22Rv1 (cell line): ENCODE measurements around the gene UBTF.

Source experiments
- H3K27ac ChIP-seq: fragments of 450-650 bp; 2 replicates; pipeline ENCODE4 v1.5.1; 2017
- ZFX ChIP-seq: fragments of 450-650 bp; IDR thresholded peaks from 2 replicates; pipeline ENCODE4 v1.6.1; 2017; ENCODE audit warnings: antibody characterized with exemption, borderline replicate concordance
- TF ChIP-seq, protein P1 (sequence below): fragments of 450-650 bp; IDR thresholded peaks from 2 replicates; pipeline ENCODE4 v1.5.1; 2017; ENCODE audit warnings: mild to moderate bottlenecking

UBTF gene, protein sequence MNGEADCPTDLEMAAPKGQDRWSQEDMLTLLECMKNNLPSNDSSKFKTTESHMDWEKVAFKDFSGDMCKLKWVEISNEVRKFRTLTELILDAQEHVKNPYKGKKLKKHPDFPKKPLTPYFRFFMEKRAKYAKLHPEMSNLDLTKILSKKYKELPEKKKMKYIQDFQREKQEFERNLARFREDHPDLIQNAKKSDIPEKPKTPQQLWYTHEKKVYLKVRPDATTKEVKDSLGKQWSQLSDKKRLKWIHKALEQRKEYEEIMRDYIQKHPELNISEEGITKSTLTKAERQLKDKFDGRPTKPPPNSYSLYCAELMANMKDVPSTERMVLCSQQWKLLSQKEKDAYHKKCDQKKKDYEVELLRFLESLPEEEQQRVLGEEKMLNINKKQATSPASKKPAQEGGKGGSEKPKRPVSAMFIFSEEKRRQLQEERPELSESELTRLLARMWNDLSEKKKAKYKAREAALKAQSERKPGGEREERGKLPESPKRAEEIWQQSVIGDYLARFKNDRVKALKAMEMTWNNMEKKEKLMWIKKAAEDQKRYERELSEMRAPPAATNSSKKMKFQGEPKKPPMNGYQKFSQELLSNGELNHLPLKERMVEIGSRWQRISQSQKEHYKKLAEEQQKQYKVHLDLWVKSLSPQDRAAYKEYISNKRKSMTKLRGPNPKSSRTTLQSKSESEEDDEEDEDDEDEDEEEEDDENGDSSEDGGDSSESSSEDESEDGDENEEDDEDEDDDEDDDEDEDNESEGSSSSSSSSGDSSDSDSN

DNA sequence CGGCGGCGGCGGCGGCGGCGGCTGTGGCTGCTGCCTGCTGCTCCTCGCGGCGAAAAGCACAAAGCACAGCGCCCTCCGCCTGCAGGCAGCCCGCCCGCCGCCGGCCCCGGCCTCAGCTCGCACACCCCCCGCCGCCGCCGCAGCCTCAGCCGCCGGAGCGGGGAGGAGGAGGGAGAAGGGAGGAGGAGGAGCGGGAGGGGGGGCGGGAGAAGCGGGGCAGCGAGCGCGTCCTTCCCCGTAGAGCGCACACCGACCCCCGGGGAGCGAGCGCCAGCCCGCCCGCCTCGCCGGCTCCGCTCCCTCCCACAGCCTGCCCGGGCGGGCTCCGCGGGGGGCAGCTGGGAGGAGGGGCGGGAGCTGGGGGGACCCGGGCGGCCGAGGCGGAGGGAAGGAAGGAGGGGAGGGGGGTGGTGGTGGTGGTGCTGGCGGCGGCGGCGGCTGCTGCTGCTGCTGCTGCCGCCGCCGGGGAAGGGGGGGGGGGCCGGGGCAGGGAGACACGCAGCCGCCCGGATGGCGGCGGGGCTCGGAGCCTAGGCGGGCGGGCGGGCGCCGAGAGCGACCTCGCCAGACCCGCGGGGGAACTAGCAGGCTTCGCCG lies at the start of gene UBTF:
TSS of gene UBTF (minus strand) at position 60 of the 597 bp plus-strand sequence. CDS start 1,446 bp downstream, outside the sequence.
- TF ChIP-seq, protein P1, sequence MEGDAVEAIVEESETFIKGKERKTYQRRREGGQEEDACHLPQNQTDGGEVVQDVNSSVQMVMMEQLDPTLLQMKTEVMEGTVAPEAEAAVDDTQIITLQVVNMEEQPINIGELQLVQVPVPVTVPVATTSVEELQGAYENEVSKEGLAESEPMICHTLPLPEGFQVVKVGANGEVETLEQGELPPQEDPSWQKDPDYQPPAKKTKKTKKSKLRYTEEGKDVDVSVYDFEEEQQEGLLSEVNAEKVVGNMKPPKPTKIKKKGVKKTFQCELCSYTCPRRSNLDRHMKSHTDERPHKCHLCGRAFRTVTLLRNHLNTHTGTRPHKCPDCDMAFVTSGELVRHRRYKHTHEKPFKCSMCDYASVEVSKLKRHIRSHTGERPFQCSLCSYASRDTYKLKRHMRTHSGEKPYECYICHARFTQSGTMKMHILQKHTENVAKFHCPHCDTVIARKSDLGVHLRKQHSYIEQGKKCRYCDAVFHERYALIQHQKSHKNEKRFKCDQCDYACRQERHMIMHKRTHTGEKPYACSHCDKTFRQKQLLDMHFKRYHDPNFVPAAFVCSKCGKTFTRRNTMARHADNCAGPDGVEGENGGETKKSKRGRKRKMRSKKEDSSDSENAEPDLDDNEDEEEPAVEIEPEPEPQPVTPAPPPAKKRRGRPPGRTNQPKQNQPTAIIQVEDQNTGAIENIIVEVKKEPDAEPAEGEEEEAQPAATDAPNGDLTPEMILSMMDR, result no peak
- TF ChIP-seq ZFX, result no peak
- peak within 1 kb of the TSS; percentile 100 for H3K27ac ChIP-seq

DNA sequence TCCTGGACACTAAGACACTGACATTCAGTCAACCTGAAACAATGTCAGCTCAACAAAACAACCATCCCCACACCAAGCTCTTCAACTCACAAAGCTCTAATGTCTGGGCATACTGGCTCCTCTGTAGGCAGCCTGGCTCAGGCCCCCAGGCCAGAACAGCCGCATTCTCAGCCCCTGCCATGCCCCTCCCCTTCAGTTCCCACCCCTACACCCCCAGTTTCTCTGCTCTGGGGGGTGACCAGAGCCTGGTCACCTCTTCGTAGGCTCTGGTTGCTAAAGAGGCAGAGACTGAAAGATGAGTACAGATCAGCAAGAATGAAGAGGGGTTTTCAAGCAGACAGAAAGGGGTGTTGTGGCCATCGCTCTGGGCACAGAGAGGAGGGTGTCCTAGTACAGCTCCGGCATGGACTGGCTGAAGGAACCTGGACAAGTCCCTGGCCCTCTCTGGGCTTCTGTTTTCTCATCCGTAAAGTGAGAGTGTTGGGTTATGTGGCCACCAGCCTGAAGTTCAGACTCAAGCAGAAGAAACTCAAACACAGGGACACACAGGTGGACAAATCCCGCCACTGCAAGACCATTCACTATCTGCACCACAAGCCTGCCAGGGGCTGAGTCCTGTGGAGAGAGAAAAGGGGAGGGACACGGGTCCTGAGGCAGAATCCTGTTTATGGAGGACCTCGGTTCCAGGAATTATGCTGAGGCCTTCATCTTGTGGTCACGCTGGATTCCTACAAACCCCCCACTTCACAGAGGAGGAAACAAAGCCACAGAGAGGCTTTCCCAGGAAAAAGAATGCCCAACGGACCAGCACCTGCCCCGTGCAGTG lies 49.4 kb upstream of the UBTF start:
- TF ChIP-seq, protein P1, result no peak
- no peak for TF ChIP-seq ZFX
- no peak overlapping the region for H3K27ac ChIP-seq

DNA sequence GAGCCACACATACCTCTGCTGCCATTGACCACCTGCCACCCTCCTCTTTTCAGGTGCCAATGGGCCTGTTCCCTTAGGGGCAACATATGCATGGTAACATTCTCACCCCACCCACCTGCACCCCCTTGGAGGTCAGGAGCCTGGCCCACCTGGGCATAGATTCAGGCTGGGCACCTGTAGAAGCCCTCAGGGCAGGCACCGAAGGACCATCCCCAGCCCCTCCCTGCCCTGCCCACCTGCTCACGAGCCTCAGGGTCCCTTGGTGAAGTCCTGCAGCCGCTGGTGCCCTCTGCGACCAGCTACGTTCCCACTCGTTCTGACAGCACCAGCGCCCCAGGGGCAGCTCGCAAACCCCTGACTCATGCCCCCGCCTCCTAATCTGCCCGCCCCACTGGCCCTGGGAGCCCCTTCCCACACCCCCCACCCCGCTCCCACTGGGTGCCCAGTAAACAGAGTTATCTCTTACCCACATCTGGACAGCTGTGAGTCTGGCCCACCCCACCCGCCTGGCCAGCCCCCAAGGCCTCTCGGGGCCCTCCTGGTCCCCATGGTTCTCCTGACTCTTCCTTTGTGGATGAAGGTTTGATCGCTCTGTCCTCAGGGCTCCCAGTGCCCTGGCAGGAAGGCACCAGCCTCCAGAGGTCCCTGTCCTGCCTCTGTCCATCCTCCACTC lies 48.5 kb upstream of the UBTF start, which contains the start of gene SLC4A1:
TSS of gene SLC4A1 (minus strand) at position 318 of the 673 bp plus-strand sequence. CDS start 5,269 bp downstream, outside the sequence.
- no peak for TF ChIP-seq ZFX
- TF ChIP-seq, protein P1, result no peak
- H3K27ac ChIP-seq, result no peak within 1 kb of the TSS

DNA sequence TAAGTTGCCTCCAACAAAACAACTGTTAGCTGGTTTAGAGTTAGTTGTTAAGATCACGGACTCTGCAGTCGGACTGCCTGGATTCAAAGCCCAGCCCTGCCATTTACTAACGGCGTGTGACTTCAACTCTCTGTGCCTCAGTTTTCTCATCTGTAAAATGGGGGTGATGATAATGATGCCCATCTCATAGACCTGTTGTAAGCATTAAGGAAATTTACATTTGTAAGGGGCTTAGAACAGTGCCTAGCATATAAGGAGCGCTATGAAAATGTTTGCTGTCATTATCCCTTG lies 47.6 kb upstream of the UBTF start:
- H3K27ac ChIP-seq, result no peak overlapping the region
- TF ChIP-seq, protein P1, result no peak
- TF ChIP-seq ZFX, result no peak

DNA sequence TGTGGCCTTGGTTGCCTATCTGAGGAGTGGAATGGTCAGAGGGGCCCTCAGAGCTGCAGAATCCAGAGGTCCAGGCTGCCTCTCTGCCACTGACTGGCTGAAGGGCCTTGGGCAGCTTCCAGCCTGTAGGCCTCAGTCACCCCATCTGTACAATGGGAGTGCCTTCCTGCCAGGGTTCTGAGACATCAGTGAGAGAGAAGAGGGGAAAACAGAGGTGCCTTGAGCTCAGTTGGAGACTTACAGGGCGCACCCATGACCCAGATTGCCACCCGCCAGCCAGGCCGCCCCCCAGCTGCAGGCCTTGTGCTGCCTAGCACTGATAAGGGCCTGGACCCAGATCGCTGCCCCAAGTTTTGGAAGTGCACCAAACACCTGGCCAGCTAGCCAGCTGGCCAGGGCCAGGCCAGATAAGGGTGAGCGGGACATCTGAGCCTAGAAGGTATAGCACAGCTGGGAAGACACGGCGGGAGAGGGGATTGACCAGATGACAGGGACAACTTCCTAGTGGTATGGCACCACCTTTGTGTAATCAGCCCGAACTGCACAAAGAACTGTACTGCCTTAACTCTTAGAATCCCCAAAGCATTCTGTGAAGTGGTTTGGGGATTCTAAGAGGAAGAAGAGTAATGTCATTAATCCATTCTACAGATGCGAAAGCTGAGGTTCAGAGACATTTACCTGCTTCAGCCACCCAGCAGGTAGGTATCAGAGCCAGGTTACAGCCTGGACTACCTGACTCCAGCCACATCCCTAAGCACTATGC lies 47.1 kb upstream of the UBTF start:
- H3K27ac ChIP-seq, result no peak overlapping the region
- no peak for TF ChIP-seq ZFX
- TF ChIP-seq, protein P1, result no peak

DNA sequence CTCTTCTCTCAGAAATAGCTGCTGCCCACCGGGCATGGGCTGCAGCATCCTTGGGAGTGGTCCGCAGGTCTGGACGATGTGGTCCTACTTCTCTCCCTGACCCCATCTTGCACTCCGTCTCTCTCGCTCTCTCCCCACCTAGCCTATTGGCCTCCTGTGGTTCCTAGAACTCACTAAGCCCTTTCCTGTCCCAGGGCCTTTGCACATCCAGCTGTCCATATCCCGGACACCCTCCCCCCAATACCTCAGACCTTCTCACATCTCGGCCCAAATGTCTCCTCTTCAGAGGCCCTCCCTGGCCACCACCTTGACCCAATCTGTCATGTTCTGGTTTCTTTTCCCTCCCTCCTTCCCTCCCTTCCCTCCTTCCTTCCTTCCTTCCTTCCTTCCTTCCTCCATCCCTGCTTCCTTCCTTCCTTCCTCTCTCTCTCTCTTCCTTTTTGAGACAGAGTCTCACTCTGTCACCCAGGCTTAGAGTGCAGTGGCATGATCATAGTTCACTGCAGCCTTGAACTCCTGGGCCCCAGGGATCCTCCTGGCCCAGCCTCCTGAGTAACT lies 43.9 kb upstream of the UBTF start:
- H3K27ac ChIP-seq, result no peak overlapping the region
- TF ChIP-seq, protein P1, result no peak
- no peak for TF ChIP-seq ZFX
